Measurements from ENCODE around the gene WIPF2. TPM values are rescaled to one million over a fixed set of nuclear protein-coding genes. Genes with fewer than 3 reads are reported as not detected.

The WIPF2 gene
- total and polyA plus RNA-seq, 8 donors, result 6.3 to 21.7 (median 13.8) TPM

DNA sequence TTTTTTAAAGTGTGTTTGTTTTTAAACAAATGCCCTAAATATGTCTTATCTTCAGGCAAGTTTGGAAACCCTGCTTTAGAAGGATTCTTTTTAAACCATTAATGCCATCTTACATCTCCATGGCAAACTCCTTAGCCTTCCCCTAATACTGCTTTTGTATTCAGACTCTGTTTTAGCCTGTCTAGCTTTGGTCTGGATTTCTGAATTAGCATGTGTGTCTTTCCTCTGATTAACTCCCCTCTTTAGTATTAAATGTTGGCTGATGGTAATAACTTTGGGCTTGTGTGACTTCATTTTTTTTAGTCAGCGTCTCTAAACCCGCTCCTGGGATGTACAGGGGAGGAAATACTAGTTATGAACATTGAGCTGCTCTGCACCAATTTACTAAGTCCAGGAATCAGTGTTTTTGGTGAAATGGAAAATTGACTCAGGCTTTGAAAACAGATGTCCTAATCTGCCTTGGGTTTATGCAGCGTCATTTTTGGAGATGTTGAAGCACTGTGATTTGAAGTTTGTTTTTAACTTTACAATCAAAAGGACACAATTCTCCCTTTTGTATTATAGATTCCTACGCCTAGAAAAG is 22.2 kb downstream of the WIPF2 start:
- H3K9me3 ChIP-seq, result no peaks in the 10 kb centered on the region
- DNase-seq (no peak), FAIRE-seq (no peak), ATAC-seq (no peak)
- 78 to 82% methylated on average over 4 of the region's 4 CpGs for WGBS, 2 donors
- H3K27ac ChIP-seq, result no peak overlapping the region
- H3K4me1 ChIP-seq, result peaks cover 0 to 11% (median 0%) of the 10 kb centered on the region in 3 donors
- H3K36me3 ChIP-seq, result no peaks in the 10 kb centered on the region
- H3K27me3 ChIP-seq, result no peaks in the 10 kb centered on the region
- intact Hi-C loops (cut with DNase I), result no loop called here
- no peak overlapping the region for H3K4me3 ChIP-seq
- TF ChIP-seq, protein P1, sequence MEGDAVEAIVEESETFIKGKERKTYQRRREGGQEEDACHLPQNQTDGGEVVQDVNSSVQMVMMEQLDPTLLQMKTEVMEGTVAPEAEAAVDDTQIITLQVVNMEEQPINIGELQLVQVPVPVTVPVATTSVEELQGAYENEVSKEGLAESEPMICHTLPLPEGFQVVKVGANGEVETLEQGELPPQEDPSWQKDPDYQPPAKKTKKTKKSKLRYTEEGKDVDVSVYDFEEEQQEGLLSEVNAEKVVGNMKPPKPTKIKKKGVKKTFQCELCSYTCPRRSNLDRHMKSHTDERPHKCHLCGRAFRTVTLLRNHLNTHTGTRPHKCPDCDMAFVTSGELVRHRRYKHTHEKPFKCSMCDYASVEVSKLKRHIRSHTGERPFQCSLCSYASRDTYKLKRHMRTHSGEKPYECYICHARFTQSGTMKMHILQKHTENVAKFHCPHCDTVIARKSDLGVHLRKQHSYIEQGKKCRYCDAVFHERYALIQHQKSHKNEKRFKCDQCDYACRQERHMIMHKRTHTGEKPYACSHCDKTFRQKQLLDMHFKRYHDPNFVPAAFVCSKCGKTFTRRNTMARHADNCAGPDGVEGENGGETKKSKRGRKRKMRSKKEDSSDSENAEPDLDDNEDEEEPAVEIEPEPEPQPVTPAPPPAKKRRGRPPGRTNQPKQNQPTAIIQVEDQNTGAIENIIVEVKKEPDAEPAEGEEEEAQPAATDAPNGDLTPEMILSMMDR (IDR thresholded peaks at IDR 0.05), result no peak

DNA sequence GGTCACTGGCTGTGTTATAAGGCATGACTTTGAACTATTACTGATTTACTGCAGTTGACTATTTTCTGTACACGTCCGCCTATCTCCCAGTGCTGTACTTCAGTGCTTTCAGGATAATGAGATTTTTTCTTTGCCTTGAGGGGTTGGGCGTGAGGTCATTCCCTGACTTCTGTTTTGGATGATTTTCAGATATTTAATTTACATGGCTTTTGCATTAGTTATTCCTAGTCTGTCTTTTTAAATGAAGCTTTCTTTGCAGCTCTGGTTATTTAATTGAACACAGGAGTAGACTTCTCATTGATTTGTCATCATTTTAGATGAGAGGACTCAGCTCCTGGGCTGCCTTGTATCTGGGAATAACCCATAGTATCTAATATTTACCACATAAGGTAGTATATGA is 23.7 kb downstream of the WIPF2 start:
- H3K4me1 ChIP-seq, result peaks cover 0 to 11% (median 0%) of the 10 kb centered on the region in 3 donors
- no peaks in the 10 kb centered on the region for H3K36me3 ChIP-seq
- ATAC-seq (no peak), DNase-seq (no peak), FAIRE-seq (no peak)
- H3K27me3 ChIP-seq, result no peaks in the 10 kb centered on the region
- H3K27ac ChIP-seq, result no peak overlapping the region
- WGBS, 2 donors, result 84 to 85% methylated on average over 3 of the region's 3 CpGs
- intact Hi-C loops (cut with DNase I), result no loop called here
- H3K9me3 ChIP-seq, result no peaks in the 10 kb centered on the region
- no peak overlapping the region for H3K4me3 ChIP-seq
- TF ChIP-seq, protein P1 (IDR thresholded peaks at IDR 0.05), result no peak

DNA sequence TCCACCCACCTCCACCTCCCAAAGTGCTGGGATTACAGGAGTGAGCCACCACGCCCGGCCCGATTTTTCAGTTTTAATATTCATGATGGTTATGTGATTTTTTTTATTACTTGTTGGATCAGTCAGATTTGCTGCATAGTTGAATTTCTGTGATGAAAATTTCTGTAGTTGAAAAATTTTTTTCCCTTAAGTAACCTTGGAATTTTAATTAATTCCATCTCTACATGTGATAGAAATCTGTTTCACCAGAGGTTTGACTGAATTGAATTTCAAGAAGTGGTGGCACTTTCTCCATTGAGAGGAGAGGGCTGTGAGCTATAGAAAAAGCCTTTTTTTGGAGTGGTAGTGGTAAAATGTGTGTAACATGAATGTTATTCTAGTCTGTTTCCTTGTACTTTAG is 24.7 kb downstream of the WIPF2 start:
- no peak overlapping the region for H3K27ac ChIP-seq

DNA sequence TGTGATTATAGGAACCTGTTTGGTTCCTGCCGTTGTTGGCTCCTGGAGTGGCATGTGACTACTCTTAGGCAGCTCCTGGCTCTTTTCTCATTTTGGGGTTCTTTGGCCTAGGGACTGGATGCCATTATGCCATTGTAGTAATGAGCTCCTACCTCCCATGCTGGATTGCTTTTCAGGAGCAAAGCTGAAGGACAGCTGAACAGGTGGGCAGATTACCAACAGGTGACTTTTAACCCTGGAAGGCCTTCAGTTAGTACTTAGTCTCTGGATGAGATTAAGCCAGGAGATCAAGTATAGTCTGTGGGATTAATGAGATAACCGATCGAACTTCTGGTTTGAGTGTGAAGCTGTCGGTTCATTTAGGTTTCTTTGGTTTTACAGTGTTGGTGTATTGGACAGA is 25.2 kb downstream of the WIPF2 start:
- TF ChIP-seq, protein P1 (IDR thresholded peaks at IDR 0.05), result no peak
- intact Hi-C loops (cut with DNase I), result no loop called here
- Histone ChIP-seq H3K4me3 (no peak overlapping the region), H3K36me3 (no peaks in the 10 kb centered on the region), H3K27me3 (no peaks in the 10 kb centered on the region), H3K27ac (no peak overlapping the region), H3K4me1 (peaks cover 0 to 11% (median 0%) of the 10 kb centered on the region in 3 donors), H3K9me3 (no peaks in the 10 kb centered on the region)
- DNase-seq (no peak), FAIRE-seq (no peak), ATAC-seq (peak; percentile 34 to 66 (median 48))
- 36 to 46% methylated on average over 4 of the region's 4 CpGs for WGBS, 2 donors

More for the DNA sequence above, 24.7 kb downstream of the WIPF2 start:
- no peak for DNase-seq
- 92 to 93% methylated on average over 3 of the region's 3 CpGs for WGBS, 2 donors
- H3K4me1 ChIP-seq, result peaks cover 0 to 11% (median 0%) of the 10 kb centered on the region in 3 donors
- H3K27me3 ChIP-seq, result no peaks in the 10 kb centered on the region
- FAIRE-seq, result no peak
- intact Hi-C loops (cut with DNase I), result no loop called here
- TF ChIP-seq, protein P1 (IDR thresholded peaks at IDR 0.05), result no peak
- no peaks in the 10 kb centered on the region for H3K9me3 ChIP-seq
- no peak for ATAC-seq
- no peak overlapping the region for H3K4me3 ChIP-seq
- no peaks in the 10 kb centered on the region for H3K36me3 ChIP-seq

DNA sequence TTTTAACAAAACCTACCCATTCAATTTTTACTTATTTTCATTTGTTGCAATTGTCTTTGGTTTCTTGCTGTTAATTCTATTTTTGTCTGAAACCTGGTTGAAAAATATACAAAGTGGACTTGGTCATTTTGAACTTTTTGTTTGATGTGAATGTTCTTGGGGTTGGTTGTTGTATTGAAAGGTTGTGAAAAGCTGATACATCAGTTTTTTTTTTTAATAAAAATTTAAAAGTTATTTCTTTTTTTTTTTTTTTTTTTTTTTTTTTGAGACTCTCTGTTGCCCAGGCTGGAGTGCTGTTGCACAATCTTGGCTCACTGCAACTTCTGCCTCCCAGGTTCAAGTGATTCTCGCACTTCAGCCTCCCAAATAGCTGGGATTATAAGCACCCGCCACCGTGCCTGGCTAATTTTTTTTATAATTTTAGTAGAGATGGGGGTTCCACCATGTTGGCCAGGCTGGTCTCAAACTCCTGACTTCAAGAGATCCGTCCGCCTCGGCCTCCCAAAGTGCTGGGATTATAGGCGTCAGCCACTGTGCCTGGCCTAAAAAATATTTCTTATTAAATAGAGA is 28.9 kb downstream of the WIPF2 start:
- ATAC-seq, result no peak
- intact Hi-C loops (cut with DNase I), result no loop called here

More for the DNA sequence above, 28.9 kb downstream of the WIPF2 start:
- Histone ChIP-seq H3K36me3 (no peaks in the 10 kb centered on the region), H3K27ac (no peak overlapping the region), H3K4me1 (peaks cover 0 to 16% (median 0%) of the 10 kb centered on the region in 3 donors), H3K4me3 (no peak overlapping the region), H3K27me3 (no peaks in the 10 kb centered on the region), H3K9me3 (no peaks in the 10 kb centered on the region)
- FAIRE-seq (no peak), DNase-seq (no peak)
- TF ChIP-seq, protein P1 (IDR thresholded peaks at IDR 0.05), result no peak
- 82 to 86% methylated on average over 7 of the region's 7 CpGs for WGBS, 2 donors
